Neural progenitor cell (in vitro differentiated cells): ENCODE data around the gene C4orf50.

Experiments
- EZH2 ChIP-seq: fragments of 200-600 bp; sonication (generic); IDR thresholded peaks from 2 replicates; pipeline ENCODE4 v1.6.1; 2017; ENCODE audit warnings: antibody characterized with exemption, mild to moderate bottlenecking, moderate library complexity
- EZH2phosphoT487 ChIP-seq: fragments of 200-600 bp; sonication (generic); IDR thresholded peaks from 2 replicates; pipeline ENCODE4 v1.6.1; 2017; ENCODE audit warnings: antibody characterized with exemption
- TF ChIP-seq, protein P1 (sequence below): fragments of 200-600 bp; sonication (generic); IDR thresholded peaks from 2 replicates; pipeline ENCODE4 v1.5.1; 2017; ENCODE audit warnings: antibody characterized with exemption, mild to moderate bottlenecking

DNA sequence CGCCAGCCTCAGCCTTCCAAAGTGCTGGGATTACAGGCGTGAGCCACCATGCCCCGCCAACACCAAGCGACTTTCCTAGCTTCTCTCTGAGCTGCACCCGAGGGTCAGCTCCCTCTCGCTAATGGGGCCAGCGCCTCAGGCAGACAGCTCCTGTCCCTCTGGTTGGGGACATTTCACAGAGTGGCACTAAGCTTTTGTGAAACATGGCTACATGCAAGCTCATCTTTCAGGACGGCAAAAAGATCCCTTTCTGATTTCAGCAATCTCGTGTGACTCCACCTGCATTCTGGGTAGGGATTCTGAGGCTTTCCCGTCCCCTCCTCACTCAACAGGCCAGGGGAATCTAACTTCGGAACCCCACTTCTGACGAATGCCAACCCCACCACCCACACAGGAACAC is 31.0 kb upstream of the C4orf50 start:
- TF ChIP-seq, protein P1, sequence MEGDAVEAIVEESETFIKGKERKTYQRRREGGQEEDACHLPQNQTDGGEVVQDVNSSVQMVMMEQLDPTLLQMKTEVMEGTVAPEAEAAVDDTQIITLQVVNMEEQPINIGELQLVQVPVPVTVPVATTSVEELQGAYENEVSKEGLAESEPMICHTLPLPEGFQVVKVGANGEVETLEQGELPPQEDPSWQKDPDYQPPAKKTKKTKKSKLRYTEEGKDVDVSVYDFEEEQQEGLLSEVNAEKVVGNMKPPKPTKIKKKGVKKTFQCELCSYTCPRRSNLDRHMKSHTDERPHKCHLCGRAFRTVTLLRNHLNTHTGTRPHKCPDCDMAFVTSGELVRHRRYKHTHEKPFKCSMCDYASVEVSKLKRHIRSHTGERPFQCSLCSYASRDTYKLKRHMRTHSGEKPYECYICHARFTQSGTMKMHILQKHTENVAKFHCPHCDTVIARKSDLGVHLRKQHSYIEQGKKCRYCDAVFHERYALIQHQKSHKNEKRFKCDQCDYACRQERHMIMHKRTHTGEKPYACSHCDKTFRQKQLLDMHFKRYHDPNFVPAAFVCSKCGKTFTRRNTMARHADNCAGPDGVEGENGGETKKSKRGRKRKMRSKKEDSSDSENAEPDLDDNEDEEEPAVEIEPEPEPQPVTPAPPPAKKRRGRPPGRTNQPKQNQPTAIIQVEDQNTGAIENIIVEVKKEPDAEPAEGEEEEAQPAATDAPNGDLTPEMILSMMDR = no peak
- TF ChIP-seq EZH2 = no peak
- no peak for TF ChIP-seq EZH2phosphoT487
